Right cardiac atrium (tissue), 5 donors: ENCODE measurements around the gene CHD2. TPM values are rescaled to one million over a fixed set of nuclear protein-coding genes. Genes with fewer than 3 reads are reported as not detected.
"Not testable (repeated sequence)": the region's sequence is repeated elsewhere in the genome, so short reads cannot be mapped to it uniquely, and the experiment has no call there.

Source experiments
- ATAC-seq, 2 donors: fragments of 200-7000 bp; cut with Tn5 transposase; one replicate each; pipeline versions ENCODE4 v1.8.0 to v1.9.1; 2020; ENCODE audit warnings: moderate library complexity in 2 of 2, mild to moderate bottlenecking in 1 of 2
- DNase-seq, 3 donors: peaks; one replicate each; pipeline ENCODE4 v3.0.0-alpha.2; 2020
- H3K27ac ChIP-seq: one replicate; pipeline ENCODE4 v1.5.1; 2013; ENCODE audit warnings: mild to moderate bottlenecking, low read length, control low read depth, moderate library complexity
- H3K27me3 ChIP-seq: one replicate; pipeline ENCODE4 v1.6.1; 2013; ENCODE audit not compliant: control insufficient read depth, insufficient read depth
- H3K4me1 ChIP-seq: one replicate; pipeline ENCODE4 v1.6.1; 2013; ENCODE audit warnings: low read length; ENCODE audit not compliant: control insufficient read depth, insufficient read depth
- H3K4me3 ChIP-seq: one replicate; pipeline ENCODE4 v1.5.1; 2013; ENCODE audit warnings: low read length, control low read depth
- H3K9me3 ChIP-seq: one replicate; pipeline ENCODE4 v1.6.1; 2013; ENCODE audit warnings: low read length; ENCODE audit not compliant: control insufficient read depth
- WGBS: extraction: QIAGEN DNeasy Blood & Tissue Kit; methylation state at CpG from one replicate; pipeline ENCODE4 v1.1.7; 2013; 5-methylcytosine and 5-hydroxymethylcytosine counted together
- intact Hi-C, 4 donors: fragments of 100-400 bp; cut with DNase I; formaldehyde crosslinking; loops; one replicate each; pipeline versions ENCODE4 v1.11.0 to v1.14.0; 2022 to 2023
- polyA plus RNA-seq: library from polyadenylated mRNA; stranded (reverse); fragments of 200-250 nt; gene quantifications from one replicate; pipeline ENCODE4 v1.2.3, GENCODE V29; 2013
- total RNA-seq, 4 donors: library from RNA; stranded (reverse); fragmentation: NEBNext Ultra II Directional; extraction: Animal tissue kit (Norgen Biotek cat#: 25700); gene quantifications; one replicate each; pipeline ENCODE4 v1.2.1, GENCODE V29; 2021
- donor health status: healthy with polysubstance abuse.
- donor health status: DM: no; HTN: yes; CAD: no.
- donor health status: DM: no; HTN: no; CAD: no.
- donor health status: DM: no; HTN: yes; CAD: no; lungs with severe emphysema.
- donor health status: DM: yes; HTN: yes; CAD: no.

Gene CHD2
- total and polyA plus RNA-seq, 5 donors: 28.4 to 83.6 (median 64.3) TPM

DNA sequence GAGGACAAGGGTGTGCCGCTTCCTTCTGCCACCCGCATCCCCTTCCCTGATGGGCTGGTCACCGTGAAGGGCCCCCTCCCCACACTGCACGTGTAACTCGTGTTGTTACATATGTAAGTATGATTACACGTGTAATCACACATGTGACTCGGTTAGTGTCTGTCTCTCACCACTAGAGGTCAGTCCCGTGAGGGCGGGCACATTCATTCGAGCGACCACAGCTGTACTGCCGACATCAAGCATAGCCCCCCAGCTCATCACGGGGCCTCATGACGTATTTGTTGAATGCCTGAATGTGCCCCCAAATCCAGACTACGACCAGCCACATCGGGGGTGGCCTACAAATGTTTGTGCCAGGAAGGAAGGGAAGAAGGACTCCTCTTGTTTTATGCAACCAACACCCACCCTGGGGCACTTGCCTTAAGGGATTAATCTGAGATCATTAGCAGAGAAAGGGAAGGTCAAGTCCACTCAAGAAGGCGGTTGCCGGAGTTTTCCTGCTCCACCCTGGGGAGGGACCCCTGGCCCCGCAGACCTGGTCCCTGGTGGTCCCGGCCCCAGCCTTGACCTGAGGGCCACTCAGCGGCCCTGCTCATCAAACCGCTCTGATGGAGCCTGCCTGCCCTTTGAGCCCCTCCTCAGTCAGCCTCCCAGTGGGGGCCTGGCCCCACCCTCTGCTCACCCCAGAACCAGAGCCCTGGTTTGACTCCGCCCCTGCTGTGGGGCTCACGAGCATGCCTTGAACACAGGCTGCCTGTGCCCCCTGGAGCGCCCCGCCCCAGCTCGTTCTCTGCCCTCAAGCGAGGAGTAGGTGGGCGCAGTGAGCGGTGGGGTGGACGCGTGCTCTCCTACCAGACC is 136.1 kb downstream of the CHD2 start:
- no peak overlapping the region for H3K4me3 ChIP-seq
- H3K4me1 ChIP-seq: no peaks in the 10 kb centered on the region
- 63% methylated on average over 32 of the region's 32 CpGs for WGBS
- H3K27ac ChIP-seq: no peak overlapping the region
- H3K27me3 ChIP-seq: no peaks in the 10 kb centered on the region
- ATAC-seq (peak; percentile 10 to 22), DNase-seq (peak in 2 of 3 donors; percentile 39 to 77)
- intact Hi-C loops: loop anchor here in 3 of 4 donors (5.0 to 10.0 kb wide), 3 partner anchors 51 to 1089 kb away; partner anchors contain the start of gene RGMA (in 1 of the 3)
- no peaks in the 10 kb centered on the region for H3K9me3 ChIP-seq

DNA sequence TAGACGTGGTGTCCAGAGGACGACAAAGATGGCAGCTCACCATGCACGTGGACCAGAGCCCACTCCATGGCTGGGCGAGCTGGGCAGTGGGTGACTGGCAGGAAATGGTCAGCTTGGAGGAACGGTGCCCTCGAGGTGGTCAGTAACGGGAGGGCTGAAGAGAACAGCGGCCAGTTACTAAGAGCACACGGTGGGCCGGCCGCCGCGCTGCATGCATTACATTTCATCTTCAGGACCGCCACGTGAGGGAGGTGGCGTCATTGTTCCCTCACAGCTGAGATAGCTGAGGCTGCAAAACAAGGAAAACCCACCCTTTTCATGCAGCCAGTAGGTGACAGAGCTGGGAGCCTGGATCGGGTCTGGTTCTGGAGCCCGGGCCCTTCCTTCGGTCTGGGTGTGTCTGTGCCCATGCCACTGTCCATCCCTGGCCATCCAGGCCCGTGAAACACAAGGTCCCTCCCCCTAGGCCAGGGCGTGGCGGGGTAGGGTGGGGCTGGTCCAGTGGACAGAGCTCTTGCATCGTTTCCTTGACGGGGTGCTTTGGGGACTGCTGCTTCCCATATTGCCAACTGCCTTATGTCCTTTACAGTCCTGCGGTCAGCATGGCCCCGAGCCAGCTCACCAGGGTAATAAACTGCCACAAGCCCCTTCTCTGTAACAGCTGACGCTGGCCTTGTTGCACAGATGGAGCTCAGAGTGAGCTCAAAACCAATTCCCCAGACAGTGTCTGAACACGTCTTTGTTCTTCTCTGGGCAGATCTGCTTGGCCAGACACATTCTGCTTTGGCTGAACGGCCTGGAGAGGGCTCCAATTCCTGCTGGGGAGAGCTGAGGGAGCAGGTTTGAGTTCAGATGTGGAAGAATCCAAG is 137.1 kb downstream of the CHD2 start:
- DNase-seq (peak; percentile 79 to 90 (median 86)), ATAC-seq (peak; percentile 82 to 83)
- Histone ChIP-seq H3K27me3 (no peaks in the 10 kb centered on the region), H3K4me3 (no peak overlapping the region), H3K4me1 (no peaks in the 10 kb centered on the region), H3K9me3 (no peaks in the 10 kb centered on the region), H3K27ac (no peak overlapping the region)
- intact Hi-C loops: loop anchor here in 3 of 4 donors (5.0 to 10.0 kb wide), 3 partner anchors 50 to 1088 kb away; partner anchors contain the start of gene RGMA (in 1 of the 3)
- WGBS: 76% methylated on average over 29 of the region's 29 CpGs

DNA sequence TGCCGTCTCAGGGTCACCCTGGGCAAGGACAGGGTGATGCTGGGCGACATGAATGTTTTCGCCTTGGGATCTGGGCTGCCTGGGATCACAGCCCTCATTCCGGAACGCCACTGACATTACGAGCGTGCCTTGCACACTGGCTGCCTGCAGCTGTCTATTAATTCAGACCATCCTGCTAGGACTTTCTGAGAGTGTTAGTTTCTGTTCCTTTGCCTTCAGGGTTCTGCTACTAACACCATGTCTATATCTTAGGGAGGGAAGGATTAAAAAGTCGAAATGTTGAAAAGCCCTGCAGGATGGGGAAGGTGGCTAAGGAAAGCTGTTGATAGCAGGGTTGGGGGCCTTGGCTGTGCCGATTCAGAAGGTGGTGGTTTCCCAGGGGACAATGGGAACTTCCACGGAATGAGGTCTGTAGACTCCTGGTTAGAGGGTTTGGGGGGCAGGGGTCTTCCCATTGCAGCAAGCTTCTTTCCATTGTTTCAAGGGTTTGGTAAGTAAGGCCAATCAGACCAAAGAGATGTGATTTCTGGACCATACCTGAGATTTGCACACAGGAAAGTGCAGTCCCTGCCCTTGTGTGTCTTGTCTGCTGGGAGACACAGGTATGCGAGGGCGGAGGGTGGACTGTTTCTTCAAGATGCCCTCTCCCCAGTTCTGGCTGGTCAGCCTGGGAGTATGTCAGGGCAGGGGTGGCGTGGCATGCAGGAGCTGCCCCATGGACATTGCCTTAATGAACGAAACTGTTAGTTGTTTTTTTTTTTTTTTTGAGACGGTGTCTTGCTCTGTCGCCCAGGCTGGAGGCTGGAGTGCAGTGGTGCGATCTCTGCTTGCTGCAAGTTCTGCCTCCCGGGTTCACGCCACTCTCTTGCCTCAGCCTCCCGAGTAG is 137.9 kb downstream of the CHD2 start:
- ATAC-seq (no peak), DNase-seq (peak in 2 of 3 donors; percentile 11 to 22)
- no peaks in the 10 kb centered on the region for H3K9me3 ChIP-seq
- no peaks in the 10 kb centered on the region for H3K4me1 ChIP-seq
- 73% methylated on average over 20 of the region's 20 CpGs for WGBS
- intact Hi-C loops: loop anchor here in 3 of 4 donors (5.0 to 10.0 kb wide), 3 partner anchors 49 to 1087 kb away; partner anchors contain the start of gene RGMA (in 1 of the 3)
- no peak overlapping the region for H3K27ac ChIP-seq
- no peak overlapping the region for H3K4me3 ChIP-seq
- no peaks in the 10 kb centered on the region for H3K27me3 ChIP-seq

DNA sequence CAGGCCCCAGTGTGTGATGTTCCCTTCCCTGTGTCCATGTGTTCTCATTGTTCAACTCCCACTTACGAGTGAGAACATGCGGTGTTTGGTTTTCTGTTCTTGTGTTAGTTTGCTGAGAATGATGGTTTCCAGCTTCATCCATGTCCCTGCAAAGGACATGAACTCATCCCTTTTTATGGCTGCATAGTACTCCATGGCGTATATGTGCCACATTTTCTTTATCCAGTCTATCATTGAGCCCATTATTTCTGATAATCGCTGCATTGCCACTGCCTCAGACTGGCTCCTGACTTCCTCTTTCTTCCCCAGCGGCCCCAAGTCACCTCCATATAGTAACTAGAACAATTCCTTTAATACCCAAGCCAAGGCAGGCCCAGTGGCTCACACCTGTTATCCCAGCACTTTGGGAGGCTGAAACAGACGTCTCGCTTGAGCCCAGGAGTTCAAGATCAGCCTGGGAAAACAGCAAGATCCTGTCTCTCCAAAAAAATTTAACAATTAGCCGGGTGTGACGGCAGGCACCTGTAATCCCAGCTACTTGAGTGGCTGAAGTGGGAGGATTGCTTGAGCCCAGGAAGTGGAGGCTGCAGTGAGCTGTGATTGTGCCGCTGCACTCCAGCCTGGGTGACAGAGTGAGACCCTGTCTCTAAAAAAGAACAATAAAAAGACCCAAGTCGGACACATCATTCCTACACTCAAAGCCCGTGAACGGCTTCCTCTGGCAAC is 139.6 kb downstream of the CHD2 start:
- not testable (repeated sequence) for H3K4me3 ChIP-seq, H3K4me1 ChIP-seq, ATAC-seq, H3K9me3 ChIP-seq, H3K27me3 ChIP-seq, H3K27ac ChIP-seq
- intact Hi-C loops: loop anchor here in 3 of 4 donors (5.0 to 10.0 kb wide), 3 partner anchors 48 to 1085 kb away; partner anchors contain the start of gene RGMA (in 1 of the 3)
- DNase-seq: peak in 2 of 3 donors; percentile 2 to 3
- 94% methylated on average over 13 of the region's 13 CpGs for WGBS

DNA sequence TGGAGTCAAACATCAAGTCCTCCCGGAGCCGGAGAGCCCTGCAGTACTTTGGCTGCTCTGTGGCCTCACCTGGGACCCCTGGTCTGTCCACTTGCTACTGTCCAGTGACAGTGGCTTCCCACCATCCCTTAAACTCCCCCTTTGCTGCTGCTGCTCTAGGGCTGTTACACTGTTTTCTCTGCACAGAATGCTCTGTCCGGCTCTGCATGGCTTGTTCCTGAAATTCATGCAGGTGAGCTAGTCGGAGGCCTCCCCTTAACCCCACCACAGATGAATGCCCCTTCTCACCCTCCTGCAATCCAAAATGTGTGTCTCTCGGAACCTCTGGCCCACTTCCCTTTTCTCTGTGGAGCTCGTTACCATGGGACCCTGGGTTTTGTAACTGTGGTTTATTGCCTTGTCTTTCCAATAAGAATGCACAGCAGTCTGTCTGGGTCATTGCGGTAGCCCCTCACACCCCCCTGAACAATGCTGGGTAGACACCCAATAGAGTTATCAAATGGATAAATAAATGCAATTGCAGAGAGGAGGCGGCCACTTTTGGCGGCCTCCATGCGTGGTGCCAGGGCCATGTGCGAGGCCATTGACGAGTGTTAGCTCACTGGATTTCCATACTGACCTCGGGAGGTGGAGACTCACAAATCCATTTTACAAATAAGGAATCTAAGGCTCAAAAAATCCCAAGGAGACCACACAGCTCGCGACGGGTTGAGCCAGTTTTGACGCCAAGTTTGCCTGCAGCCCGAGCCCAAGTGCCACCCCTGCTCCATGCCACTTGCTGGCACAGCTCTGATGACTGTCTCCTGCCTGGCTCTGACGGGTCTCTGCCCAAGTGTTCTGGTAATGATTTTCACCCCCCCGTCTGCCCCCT is 140.4 kb downstream of the CHD2 start:
- Histone ChIP-seq H3K4me3 (no peak overlapping the region), H3K9me3 (no peaks in the 10 kb centered on the region), H3K27me3 (no peaks in the 10 kb centered on the region), H3K4me1 (no peaks in the 10 kb centered on the region), H3K27ac (no peak overlapping the region)
- intact Hi-C loops: no loop called here
- 91% methylated on average over 20 of the region's 20 CpGs for WGBS
- ATAC-seq (no peak), DNase-seq (peak; percentile 12 to 34 (median 30))

DNA sequence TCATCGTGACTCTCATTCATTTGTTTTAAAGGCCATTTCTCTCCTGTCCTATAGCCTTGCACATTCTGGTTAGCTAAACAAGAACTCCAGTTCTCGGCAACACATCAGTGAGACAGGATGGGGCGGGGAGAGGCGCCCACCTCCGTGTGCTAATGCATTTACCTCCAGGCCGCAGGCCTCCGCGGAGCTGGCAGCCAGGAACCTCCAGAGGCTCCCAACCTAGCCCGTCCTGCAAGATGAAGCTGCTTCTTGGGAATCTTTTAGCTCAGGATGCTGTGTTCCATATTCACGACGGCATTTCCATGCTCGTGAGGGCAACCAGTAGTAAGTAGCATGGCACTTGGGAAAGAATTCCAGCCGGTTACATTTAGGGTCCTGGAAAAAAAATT is 141.0 kb downstream of the CHD2 start:
- DNase-seq: peak; percentile 2 to 35 (median 28)
- Histone ChIP-seq H3K27ac (no peak overlapping the region), H3K4me1 (no peaks in the 10 kb centered on the region), H3K27me3 (no peaks in the 10 kb centered on the region), H3K4me3 (no peak overlapping the region), H3K9me3 (no peaks in the 10 kb centered on the region)
- WGBS: 81% methylated on average over 13 of the region's 13 CpGs
- ATAC-seq: no peak
- intact Hi-C loops: no loop called here

DNA sequence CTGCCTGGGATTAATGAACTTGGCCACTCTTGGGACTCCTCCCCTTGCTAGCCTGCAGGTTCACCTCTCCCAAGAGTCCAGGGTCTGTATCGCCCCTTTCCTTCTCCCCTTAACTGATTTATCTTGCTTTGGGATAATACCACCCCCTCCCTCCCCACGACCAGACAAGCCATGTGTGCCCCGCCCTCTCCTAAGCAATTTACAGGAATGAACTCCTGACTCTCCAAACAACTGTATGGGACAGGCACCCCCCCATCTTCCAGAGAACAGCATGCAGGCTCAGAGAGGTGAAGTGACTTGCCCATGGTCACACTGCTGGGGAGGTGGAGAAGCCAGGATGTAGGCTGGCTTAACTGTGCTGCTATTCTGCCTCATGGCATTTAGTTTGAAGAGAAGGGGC is 142.1 kb downstream of the CHD2 start:
- Histone ChIP-seq H3K4me3 (no peak overlapping the region), H3K27me3 (no peaks in the 10 kb centered on the region), H3K27ac (no peak overlapping the region), H3K4me1 (no peaks in the 10 kb centered on the region), H3K9me3 (no peaks in the 10 kb centered on the region)
- no peak for ATAC-seq
- no peak for DNase-seq
- 83% methylated on average over 3 of the region's 3 CpGs for WGBS
- intact Hi-C loops: no loop called here

DNA sequence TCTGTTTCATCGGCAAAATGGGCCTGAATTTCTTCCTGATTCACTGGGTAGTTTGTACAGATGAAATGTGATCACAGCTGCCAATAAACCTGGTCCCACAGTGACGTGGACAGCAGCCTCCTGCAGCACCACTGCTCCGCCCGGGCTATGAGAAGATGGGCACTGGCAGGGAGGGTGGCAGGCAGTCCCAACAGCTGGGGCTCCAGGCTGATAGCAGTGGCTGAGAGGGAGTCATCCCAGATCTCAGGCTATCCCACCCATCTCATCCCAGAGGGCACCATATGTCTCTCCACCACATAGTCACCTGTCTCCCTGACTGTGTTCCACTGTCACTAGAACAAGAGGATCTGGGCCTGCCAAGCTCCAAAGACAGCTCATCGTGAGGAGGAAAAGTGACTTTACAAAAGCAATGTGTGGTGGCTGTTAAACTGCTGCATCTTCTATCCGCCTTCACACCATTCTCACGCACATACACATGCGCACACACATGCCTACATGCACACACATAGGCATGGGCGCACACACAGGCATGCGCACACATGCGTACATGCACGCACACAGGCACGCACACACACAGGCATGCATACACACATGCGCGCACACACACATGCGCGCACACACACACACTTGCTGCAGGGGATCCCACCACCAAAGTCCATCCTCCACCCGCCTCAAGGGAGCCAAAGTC is 142.7 kb downstream of the CHD2 start:
- ATAC-seq (no peak), DNase-seq (peak in 2 of 3 donors; percentile 3 to 40)
- 87% methylated on average over 18 of the region's 18 CpGs for WGBS
- no peaks in the 10 kb centered on the region for H3K9me3 ChIP-seq
- no peak overlapping the region for H3K27ac ChIP-seq
- H3K4me1 ChIP-seq: no peaks in the 10 kb centered on the region
- no peaks in the 10 kb centered on the region for H3K27me3 ChIP-seq
- no peak overlapping the region for H3K4me3 ChIP-seq
- intact Hi-C loops: no loop called here
